ENCODE data around the gene CNOT11. TPM values are rescaled to one million over a fixed set of nuclear protein-coding genes. Genes with fewer than 3 reads are reported as not detected.
"Not testable (repeated sequence)": the region's sequence is repeated elsewhere in the genome, so short reads cannot be mapped to it uniquely, and the experiment has no call there.

CNOT11 gene
- total RNA-seq, 1 donor from 2014 or later = 46.2 TPM

GRCh38 chr2:101241158-101241557 lies 11.5 kb upstream of the CNOT11 start:
- DNase-seq (ENCODE audit: low spot score) = no peak
- intact Hi-C loops (cut with DNase I) = no loop called here

DNA sequence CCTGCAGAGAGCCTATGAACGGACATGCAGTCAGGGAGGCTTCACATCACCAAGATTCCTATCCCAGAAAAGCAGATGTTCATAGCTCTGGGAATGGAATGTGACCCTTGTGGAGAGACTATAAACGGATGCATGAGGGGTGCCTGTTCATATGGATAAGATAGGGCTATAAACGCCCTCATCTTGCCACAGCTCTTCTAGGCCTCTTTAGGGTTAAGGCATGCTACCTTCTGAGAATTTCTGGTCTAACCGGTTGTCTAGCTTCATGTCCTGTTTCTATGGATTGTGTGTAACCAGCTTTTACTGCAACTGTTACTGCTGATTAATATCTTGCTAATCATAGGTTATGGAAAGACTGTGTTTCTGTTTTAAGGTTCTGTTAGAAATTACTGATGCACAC lies 8.3 kb upstream of the CNOT11 start:
- intact Hi-C loops (cut with DNase I); DNase-seq (ENCODE audit: low spot score): not testable (repeated sequence)

- DNase-seq (ENCODE audit: low spot score); intact Hi-C loops (cut with DNase I): not testable (repeated sequence)
Measured at GRCh38 chr2:101244899-101245298, 7.8 kb upstream of the CNOT11 start.

DNA sequence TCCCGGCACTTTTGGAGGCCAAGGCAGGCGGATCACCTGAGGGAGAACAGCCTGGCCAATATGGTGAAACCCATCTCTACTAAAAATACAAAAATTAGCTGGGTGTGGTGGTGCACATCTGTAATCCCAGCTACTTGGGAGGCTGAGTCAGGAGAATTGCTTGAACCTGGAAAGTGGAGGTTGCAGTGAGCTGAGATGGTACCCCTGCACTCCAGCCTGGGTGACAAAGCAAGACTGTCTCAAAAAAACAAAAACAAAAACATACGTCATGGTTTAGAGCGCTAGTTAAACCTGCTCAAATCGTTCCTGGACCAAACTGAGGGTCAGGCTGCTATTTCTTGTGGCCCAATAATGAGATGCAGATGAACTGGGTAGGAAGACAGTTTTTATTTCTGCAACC lies 7.2 kb upstream of the CNOT11 start:
- intact Hi-C loops (cut with DNase I); DNase-seq (ENCODE audit: low spot score): not testable (repeated sequence)

GRCh38 chr2:101248756-101249155 lies 3.9 kb upstream of the CNOT11 start:
- intact Hi-C loops (cut with DNase I); DNase-seq (ENCODE audit: low spot score): not testable (repeated sequence)

DNA sequence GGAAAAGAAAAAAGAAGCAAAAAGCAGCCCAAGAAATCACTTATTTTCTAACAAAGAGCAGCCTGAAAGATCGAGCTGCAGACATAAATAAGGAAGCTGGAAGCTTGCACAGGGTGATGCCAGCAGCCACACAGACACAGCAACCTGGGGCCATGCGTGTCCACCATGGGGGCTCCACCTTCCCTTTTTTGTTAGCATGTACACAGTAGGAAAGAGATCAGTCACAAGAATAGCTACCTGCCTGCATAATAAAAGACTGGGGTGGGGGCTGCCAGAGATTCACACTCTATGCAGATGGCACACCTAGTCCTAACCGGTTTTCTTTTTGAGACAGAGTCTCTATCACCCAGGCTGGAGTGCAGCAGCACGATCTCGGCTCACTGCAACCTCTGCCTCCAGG lies 2.9 kb upstream of the CNOT11 start:
- intact Hi-C loops (cut with DNase I) = loop anchor here (5.0 kb wide), 1 partner anchor 98 kb away; the partner anchor contains the start of gene TBC1D8
- DNase-seq (ENCODE audit: low spot score) = no peak

DNA sequence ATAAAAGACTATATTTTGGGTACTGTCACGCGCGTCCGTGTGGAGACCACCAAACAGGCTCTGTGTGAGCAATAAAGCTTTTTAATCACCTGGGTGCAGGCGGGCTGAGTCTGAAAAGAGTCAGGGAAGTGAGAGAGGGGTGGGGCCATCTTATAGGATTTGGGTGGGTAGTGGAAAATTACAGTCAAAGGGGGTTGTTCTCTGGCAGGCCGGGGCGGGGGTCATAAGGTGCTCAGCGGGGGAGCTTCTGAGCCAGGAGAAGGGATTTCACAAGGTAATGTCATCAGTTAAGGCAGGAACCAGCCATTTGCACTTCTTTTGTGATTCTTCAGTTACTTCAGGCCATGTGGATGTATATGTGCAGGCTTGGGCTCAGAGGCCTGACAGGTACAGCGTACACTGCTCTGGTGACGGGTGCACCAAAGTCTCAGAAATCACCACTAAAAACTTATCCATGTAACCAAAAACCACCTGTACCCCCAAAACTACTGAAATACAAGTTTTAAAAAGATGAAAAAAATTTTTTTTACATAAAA lies 1.4 kb upstream of the CNOT11 start:
- not testable (repeated sequence) for DNase-seq (ENCODE audit: low spot score)
- intact Hi-C loops (cut with DNase I) = loop anchor here (5.0 kb wide), 1 partner anchor 99 kb away; the partner anchor contains the start of gene TBC1D8

GRCh38 chr2:101251844-101252407 lies 760 bp upstream of the CNOT11 start:
- no peak for DNase-seq (ENCODE audit: low spot score)
- intact Hi-C loops (cut with DNase I) = loop anchor here (5.0 kb wide), 1 partner anchor 100 kb away; the partner anchor contains the start of gene TBC1D8

DNA sequence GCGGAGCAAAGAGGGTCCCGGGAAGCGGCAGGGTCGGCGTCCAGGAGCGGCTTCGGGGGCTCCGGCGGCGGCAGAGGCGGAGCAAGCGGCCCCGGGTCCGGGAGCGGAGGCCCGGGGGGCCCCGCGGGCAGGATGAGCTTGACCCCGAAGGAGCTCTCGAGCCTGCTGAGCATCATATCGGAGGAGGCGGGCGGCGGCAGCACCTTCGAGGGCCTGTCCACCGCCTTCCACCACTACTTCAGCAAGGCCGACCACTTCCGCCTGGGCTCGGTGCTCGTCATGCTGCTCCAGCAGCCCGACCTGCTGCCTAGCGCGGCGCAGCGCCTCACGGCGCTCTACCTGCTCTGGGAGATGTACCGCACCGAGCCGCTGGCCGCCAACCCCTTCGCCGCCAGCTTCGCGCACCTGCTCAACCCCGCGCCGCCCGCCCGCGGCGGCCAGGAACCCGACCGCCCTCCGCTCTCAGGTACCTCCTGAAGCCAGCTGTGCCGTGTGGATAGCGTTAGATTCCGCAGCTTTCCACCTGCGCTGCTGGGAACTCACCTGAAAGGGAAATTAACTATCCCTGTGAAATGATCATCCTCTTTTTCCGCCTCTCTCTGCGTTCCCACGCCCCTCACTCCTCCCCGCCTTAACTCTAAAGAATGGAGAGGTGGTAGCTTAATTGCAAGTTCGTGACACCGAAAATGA lies 472 bp downstream of the CNOT11 start:
- intact Hi-C loops (cut with DNase I) = loop anchor here (5.0 kb wide), 1 partner anchor 101 kb away; the partner anchor contains the start of gene TBC1D8
- DNase-seq (ENCODE audit: low spot score) = peak; percentile 81

DNA sequence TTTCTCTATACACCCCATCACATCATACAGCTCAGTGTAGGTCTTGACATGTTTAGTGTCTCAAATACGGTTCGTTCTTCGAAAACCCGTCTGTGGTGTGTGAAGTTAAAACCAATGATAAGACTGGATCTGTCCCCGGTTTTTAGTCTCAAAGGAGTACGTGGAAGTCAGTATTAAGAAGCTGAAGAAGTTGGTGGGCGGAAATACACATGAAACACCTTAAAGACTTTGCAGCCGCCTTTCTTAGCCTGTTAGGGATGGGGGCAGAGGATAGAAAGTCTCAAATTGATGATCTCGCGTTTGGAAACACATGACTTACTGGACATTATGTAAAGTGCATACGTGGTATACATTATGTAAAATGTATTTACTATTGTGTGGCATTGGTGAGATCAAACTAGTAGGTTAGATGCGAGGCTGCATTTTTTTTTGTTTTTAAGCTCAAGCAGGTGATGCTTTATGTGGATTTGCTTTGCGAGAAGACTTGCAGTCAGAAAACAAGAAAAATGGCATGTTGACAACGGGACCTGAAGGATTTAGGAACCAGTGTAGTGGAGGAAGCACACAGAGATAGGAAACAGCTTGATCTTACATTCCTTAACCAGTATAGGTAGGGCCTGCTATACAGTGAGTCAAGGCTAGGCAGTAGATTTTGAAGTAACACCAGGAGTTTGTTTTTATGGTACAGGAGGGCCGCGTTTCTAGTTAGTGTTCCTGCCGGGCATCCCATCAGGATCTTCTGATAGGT lies 1.2 kb downstream of the CNOT11 start:
- no peak for DNase-seq (ENCODE audit: low spot score)
- intact Hi-C loops (cut with DNase I) = loop anchor here (5.0 kb wide), 1 partner anchor 102 kb away; the partner anchor contains the start of gene TBC1D8

DNA sequence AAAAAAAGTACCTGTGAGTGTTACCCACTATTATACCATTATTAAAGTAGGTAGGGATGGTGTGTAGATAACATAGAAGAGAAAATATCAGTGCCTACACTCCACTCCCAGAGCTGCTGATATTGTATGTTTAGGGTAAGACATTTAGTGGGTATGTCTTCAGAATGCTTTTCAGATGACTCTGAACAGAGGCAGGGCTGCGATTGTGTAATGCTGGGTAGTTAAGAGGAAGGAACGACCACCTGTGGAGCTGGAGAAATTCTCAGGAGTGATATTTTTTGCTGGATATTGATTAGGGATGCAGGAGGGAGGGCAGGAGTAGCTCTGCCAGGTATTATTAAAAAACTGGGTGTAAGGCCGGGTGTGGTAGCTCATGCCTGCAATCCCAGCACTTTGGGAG lies 2.8 kb downstream of the CNOT11 start:
- no peak for DNase-seq (ENCODE audit: low spot score)
- intact Hi-C loops (cut with DNase I) = no loop called here

- intact Hi-C loops (cut with DNase I) = no loop called here
- no peak for DNase-seq (ENCODE audit: low spot score)
Measured at GRCh38 chr2:101256316-101256715, 3.6 kb downstream of the CNOT11 start.

DNA sequence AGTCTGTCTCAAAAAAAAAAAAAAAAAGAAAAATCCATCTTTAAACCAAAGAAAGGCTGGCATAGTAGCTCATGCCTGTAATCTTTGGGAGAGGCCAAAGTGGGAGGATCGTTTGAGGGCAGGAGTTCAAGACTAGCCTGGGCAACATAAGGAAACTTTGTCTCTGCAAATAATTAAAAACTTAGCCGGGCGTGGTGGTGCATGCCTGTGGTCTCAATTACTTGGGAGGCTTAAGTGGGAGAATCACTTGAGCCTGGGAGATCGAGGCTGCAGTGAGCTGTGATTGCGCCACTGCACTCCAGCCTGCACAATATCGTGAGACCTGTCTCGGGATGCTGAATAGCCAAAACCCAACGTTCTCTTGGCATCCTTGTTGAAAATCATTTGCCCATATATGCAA lies 6.1 kb downstream of the CNOT11 start:
- intact Hi-C loops (cut with DNase I) = no loop called here
- no peak for DNase-seq (ENCODE audit: low spot score)

DNA sequence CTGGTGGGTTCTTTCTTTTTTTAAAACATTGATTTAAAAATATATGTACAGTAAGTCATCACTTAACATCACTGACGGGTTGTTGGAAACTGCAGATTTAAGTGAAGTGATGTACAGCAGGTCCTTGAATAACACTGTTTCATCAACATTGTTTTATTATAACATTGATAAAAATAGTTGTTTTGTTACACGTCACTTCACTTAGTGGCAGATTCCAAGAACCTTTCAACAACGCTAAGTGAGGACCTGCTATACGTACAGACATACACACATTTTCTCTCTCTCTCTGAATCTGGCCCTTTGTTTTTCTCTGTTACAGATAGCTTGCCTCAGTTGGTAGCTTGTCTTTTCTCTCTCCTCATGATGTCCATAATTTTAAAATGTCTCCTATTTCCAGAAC lies 9.5 kb downstream of the CNOT11 start:
- intact Hi-C loops (cut with DNase I) = no loop called here
- no peak for DNase-seq (ENCODE audit: low spot score)

DNA sequence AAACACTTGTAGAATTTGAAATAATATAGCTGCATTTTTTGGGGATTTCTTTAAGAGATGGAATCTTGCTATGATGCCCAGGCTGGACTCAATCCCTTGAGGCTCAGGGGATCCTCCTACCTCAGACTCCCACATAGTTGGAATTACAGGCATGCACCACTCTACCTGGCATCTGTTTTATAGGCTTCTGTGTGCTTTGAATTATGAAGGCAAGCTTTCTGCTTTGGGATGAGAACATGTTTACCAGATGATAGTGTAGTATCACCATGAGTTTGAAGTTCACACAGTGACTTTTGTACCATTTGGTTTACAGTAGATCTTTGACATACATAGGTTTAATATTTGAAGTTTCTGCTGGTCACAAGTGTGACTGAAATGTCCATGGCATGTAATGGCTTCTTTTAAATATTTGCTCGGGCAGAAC lies 10.7 kb downstream of the CNOT11 start:
- intact Hi-C loops (cut with DNase I) = no loop called here
- DNase-seq (ENCODE audit: low spot score) = no peak

GRCh38 chr2:101264360-101264939 lies 11.8 kb downstream of the CNOT11 start:
- DNase-seq (ENCODE audit: low spot score) = no peak
- intact Hi-C loops (cut with DNase I) = no loop called here

- no peak for DNase-seq (ENCODE audit: low spot score)
- intact Hi-C loops (cut with DNase I) = no loop called here
Measured at GRCh38 chr2:101265893-101266499, 13.3 kb downstream of the CNOT11 start.

DNA sequence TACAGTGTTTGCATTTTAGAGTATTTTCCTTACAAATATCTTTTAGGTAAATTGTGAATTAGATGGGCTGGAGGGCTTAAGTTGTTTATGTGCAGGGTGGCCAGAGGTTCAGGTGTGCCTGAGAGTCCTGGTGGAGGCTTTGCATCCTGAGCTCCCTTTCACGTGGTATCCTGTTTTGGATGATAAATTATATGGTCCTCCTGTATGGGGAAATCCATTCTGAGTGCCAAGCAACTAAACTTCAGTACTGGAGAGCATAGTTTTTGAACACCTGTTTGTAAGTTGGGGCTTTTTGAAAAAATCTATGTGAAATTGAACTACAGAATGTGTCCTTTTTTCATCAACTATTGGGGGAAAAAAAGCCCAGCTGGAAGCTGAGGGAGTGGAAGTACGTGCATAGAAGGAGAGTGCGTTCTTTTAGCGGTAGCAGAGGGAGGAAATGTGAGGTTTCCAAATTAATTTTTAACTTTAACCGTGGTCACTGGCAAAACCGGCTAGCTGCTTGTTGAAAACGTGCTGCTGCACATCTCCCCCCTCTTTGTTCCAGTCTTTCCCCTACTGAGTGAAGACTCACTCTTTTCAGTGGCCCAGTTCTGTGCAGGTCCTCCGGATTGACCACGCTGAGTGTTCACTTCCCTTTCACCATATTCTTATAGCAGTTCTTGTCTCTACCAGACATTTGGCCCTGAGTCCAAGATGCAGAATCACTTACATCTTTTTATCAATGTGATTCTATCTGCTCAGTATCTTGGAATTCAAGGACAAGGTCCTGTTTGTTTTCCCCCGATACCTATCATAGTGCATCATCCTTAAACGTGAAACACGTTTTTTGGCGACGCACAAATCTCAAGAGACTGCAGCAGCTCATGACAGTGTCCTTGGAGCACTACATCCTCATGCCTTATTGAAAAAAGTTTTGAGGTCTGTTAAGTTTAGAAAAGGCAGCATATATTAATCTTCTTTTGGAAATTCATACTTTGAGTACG lies 15.3 kb downstream of the CNOT11 start:
- intact Hi-C loops (cut with DNase I) = no loop called here
- DNase-seq (ENCODE audit: low spot score) = no peak

Data from cardiac septum (tissue), 1 donor.